ENCODE measurements around the gene CEACAM7. TPM values are rescaled to one million over a fixed set of nuclear protein-coding genes. Genes with fewer than 3 reads are reported as not detected.

The CEACAM7 gene
- total RNA-seq, 5 donors from 2014 or later (not counting 1 experiment from before 2014, with no cell fraction given) = not detected

- H3K4me3 ChIP-seq (ENCODE audit: control insufficient read depth in 1 of 2, extremely low read depth in 1 of 2, low read length in 1 of 2) = no peak overlapping the region
- ATAC-seq (replicated peaks in 1 of 4) (no peak), DNase-seq (peak in 1 of 35 experiments; percentile 2)
- POLR2A ChIA-PET = no interaction called here
- Mint-ChIP-seq H3K4me1 (peaks cover 5 to 9% (median 6%) of the 10 kb centered on the region in 3 donors), H3K36me3 (no peaks in the 10 kb centered on the region), H3K27me3 (peaks cover 30 to 39% of the 10 kb centered on the region in 2 donors), H3K4me3 (no peak overlapping the region), H3K9me3 (no peaks in the 10 kb centered on the region), H3K27ac (no peak overlapping the region)
- peaks cover 0 to 7% of the 10 kb centered on the region in 2 experiments for H3K4me1 ChIP-seq (ENCODE audit: control insufficient read depth in 1 of 2, extremely low read depth in 1 of 2, insufficient read depth in 2 of 2, low read length in 2 of 2)
- CTCF ChIA-PET = interaction anchor here in 1 of 2 donors (0.6 kb wide), 2 partner anchors 22 to 27 kb away, joined by 3 read pairs; no protein-coding TSS in a partner anchor
- no peaks in the 10 kb centered on the region for H3K36me3 ChIP-seq (ENCODE audit: control insufficient read depth in 2 of 2, extremely low read depth in 1 of 2, insufficient read depth in 1 of 2, low read length in 1 of 2)
- no peak overlapping the region for H3K27ac ChIP-seq (ENCODE audit: low read length)
- no CpG with 5 or more reads among the region's 3 CpGs for WGBS (ENCODE audit: insufficient coverage)
- H3K9me3 ChIP-seq = no peaks in the 10 kb centered on the region
- peaks cover 0 to 63% of the 10 kb centered on the region in 2 experiments for H3K27me3 ChIP-seq (replicated peaks in 1 of 2; ENCODE audit: control insufficient read depth in 2 of 2, extremely low read depth in 1 of 2, insufficient read depth in 2 of 2, low read length in 1 of 2)
Observed at GRCh38 chr19:41702171-41702651, 14.1 kb upstream of the CEACAM7 start.

DNA sequence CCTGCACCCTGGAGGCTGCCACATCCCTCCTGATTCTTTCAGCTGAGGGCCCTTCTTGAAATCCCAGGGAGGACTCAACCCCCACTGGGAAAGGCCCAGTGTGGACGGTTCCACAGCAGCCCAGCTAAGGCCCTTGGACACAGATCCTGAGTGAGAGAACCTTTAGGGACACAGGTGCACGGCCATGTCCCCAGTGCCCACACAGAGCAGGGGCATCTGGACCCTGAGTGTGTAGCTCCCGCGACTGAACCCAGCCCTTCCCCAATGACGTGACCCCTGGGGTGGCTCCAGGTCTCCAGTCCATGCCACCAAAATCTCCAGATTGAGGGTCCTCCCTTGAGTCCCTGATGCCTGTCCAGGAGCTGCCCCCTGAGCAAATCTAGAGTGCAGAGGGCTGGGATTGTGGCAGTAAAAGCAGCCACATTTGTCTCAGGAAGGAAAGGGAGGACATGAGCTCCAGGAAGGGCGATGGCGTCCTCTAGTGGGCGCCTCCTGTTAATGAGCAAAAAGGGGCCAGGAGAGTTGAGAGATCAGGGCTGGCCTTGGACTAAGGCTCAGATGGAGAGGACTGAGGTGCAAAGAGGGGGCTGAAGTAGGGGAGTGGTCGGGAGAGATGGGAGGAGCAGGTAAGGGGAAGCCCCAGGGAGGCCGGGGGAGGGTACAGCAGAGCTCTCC is 13.5 kb upstream of the CEACAM7 start:
- Mint-ChIP-seq H3K36me3 (no peaks in the 10 kb centered on the region), H3K4me1 (peaks cover 0 to 4% (median 0%) of the 10 kb centered on the region in 3 donors), H3K27me3 (peaks cover 30 to 37% of the 10 kb centered on the region in 2 donors), H3K4me3 (no peak overlapping the region), H3K27ac (no peak overlapping the region), H3K9me3 (no peaks in the 10 kb centered on the region)
- ChIA-PET POLR2A (no interaction called here), CTCF (interaction anchor here in 1 of 2 donors (0.6 kb wide), 1 partner anchor 23 kb away, joined by 3 read pairs; no protein-coding TSS in a partner anchor)
- Histone ChIP-seq H3K4me1 (ENCODE audit: control insufficient read depth in 1 of 2, extremely low read depth in 1 of 2, insufficient read depth in 2 of 2, low read length in 2 of 2) (peaks cover 0 to under 1% of the 10 kb centered on the region in 2 experiments), H3K36me3 (ENCODE audit: control insufficient read depth in 2 of 2, extremely low read depth in 1 of 2, insufficient read depth in 1 of 2, low read length in 1 of 2) (no peaks in the 10 kb centered on the region), H3K9me3 (no peaks in the 10 kb centered on the region), H3K27me3 (replicated peaks in 1 of 2; ENCODE audit: control insufficient read depth in 2 of 2, extremely low read depth in 1 of 2, insufficient read depth in 2 of 2, low read length in 1 of 2) (peaks cover 0 to 63% of the 10 kb centered on the region in 2 experiments), H3K4me3 (ENCODE audit: control insufficient read depth in 1 of 2, extremely low read depth in 1 of 2, low read length in 1 of 2) (no peak overlapping the region), H3K27ac (ENCODE audit: low read length) (no peak overlapping the region)
- ATAC-seq (replicated peaks in 1 of 4) (no peak), DNase-seq (peak in 3 of 35 experiments; percentile 5 to 22 (median 16))
- WGBS (ENCODE audit: insufficient coverage) = 54% methylated on average over 9 of the region's 10 CpGs

GRCh38 chr19:41700381-41701195 is 12.5 kb upstream of the CEACAM7 start:
- H3K27me3 ChIP-seq (replicated peaks in 1 of 2; ENCODE audit: control insufficient read depth in 2 of 2, extremely low read depth in 1 of 2, insufficient read depth in 2 of 2, low read length in 1 of 2) = peaks cover 0 to 66% of the 10 kb centered on the region in 2 experiments
- no peak overlapping the region for H3K27ac ChIP-seq (ENCODE audit: low read length)
- no peak for DNase-seq
- H3K9me3 ChIP-seq = no peaks in the 10 kb centered on the region
- Mint-ChIP-seq H3K27me3 (peaks cover 30 to 37% of the 10 kb centered on the region in 2 donors), H3K4me3 (no peak overlapping the region), H3K4me1 (no peaks in the 10 kb centered on the region), H3K9me3 (no peaks in the 10 kb centered on the region), H3K36me3 (no peaks in the 10 kb centered on the region), H3K27ac (no peak overlapping the region)
- no peak overlapping the region for H3K4me3 ChIP-seq (ENCODE audit: control insufficient read depth in 1 of 2, extremely low read depth in 1 of 2, low read length in 1 of 2)
- H3K4me1 ChIP-seq (ENCODE audit: control insufficient read depth in 1 of 2, extremely low read depth in 1 of 2, insufficient read depth in 2 of 2, low read length in 2 of 2) = no peaks in the 10 kb centered on the region
- H3K36me3 ChIP-seq (ENCODE audit: control insufficient read depth in 2 of 2, extremely low read depth in 1 of 2, insufficient read depth in 1 of 2, low read length in 1 of 2) = no peaks in the 10 kb centered on the region
- POLR2A ChIA-PET = no interaction called here
- CTCF ChIA-PET = interaction anchor here in 1 of 2 donors (0.7 kb wide), 1 partner anchor 26 kb away, joined by 4 read pairs; no protein-coding TSS in a partner anchor
- no peak for ATAC-seq (replicated peaks in 1 of 4)
- 80% methylated on average over 10 of the region's 13 CpGs for WGBS (ENCODE audit: insufficient coverage)

DNA sequence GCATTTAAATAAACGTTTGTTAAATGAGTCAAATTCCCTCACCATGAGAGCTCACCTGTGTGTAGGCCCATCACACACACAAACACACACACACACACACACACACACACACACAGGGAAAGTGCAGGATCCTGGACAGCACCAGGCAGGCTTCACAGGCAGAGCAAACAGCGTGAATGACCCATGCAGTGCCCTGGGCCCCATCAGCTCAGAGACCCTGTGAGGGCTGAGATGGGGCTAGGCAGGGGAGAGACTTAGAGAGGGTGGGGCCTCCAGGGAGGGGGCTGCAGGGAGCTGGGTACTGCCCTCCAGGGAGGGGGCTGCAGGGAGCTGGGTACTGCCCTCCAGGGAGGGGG is 11.9 kb upstream of the CEACAM7 start:
- Mint-ChIP-seq H3K27ac (no peak overlapping the region), H3K9me3 (no peaks in the 10 kb centered on the region), H3K4me1 (no peaks in the 10 kb centered on the region), H3K4me3 (no peak overlapping the region), H3K36me3 (no peaks in the 10 kb centered on the region), H3K27me3 (peaks cover 30 to 37% of the 10 kb centered on the region in 2 donors)
- H3K4me1 ChIP-seq (ENCODE audit: control insufficient read depth in 1 of 2, extremely low read depth in 1 of 2, insufficient read depth in 2 of 2, low read length in 2 of 2) = no peaks in the 10 kb centered on the region
- H3K27ac ChIP-seq (ENCODE audit: low read length) = no peak overlapping the region
- no peak overlapping the region for H3K4me3 ChIP-seq (ENCODE audit: control insufficient read depth in 1 of 2, extremely low read depth in 1 of 2, low read length in 1 of 2)
- 33% methylated on average over 1 of the region's 2 CpGs for WGBS (ENCODE audit: insufficient coverage)
- no peaks in the 10 kb centered on the region for H3K36me3 ChIP-seq (ENCODE audit: control insufficient read depth in 2 of 2, extremely low read depth in 1 of 2, insufficient read depth in 1 of 2, low read length in 1 of 2)
- no peak for ATAC-seq (replicated peaks in 1 of 4)
- CTCF ChIA-PET = interaction anchor here in 1 of 2 donors (0.7 kb wide), 1 partner anchor 27 kb away, joined by 4 read pairs; no protein-coding TSS in a partner anchor
- peaks cover 0 to 66% of the 10 kb centered on the region in 2 experiments for H3K27me3 ChIP-seq (replicated peaks in 1 of 2; ENCODE audit: control insufficient read depth in 2 of 2, extremely low read depth in 1 of 2, insufficient read depth in 2 of 2, low read length in 1 of 2)
- peak in 1 of 35 experiments; percentile 22 for DNase-seq
- no peaks in the 10 kb centered on the region for H3K9me3 ChIP-seq
- POLR2A ChIA-PET = no interaction called here

- H3K9me3 Mint-ChIP-seq = no peaks in the 10 kb centered on the region
- Histone ChIP-seq H3K4me1 (ENCODE audit: control insufficient read depth in 1 of 2, extremely low read depth in 1 of 2, insufficient read depth in 2 of 2, low read length in 2 of 2) (no peaks in the 10 kb centered on the region), H3K27ac (ENCODE audit: low read length) (no peak overlapping the region), H3K27me3 (replicated peaks in 1 of 2; ENCODE audit: control insufficient read depth in 2 of 2, extremely low read depth in 1 of 2, insufficient read depth in 2 of 2, low read length in 1 of 2) (peaks cover 0 to 69% of the 10 kb centered on the region in 2 experiments), H3K36me3 (ENCODE audit: control insufficient read depth in 2 of 2, extremely low read depth in 1 of 2, insufficient read depth in 1 of 2, low read length in 1 of 2) (no peaks in the 10 kb centered on the region), H3K9me3 (no peaks in the 10 kb centered on the region), H3K4me3 (ENCODE audit: control insufficient read depth in 1 of 2, extremely low read depth in 1 of 2, low read length in 1 of 2) (no peak overlapping the region)
- no peaks in the 10 kb centered on the region for H3K4me1 Mint-ChIP-seq
- H3K27ac Mint-ChIP-seq = no peak overlapping the region
- H3K27me3 Mint-ChIP-seq = peaks cover 29 to 32% of the 10 kb centered on the region in 2 donors
- ChIA-PET POLR2A (no interaction called here), CTCF (interaction anchor here in 1 of 2 donors (0.6 to 0.9 kb wide), 4 partner anchors 7 to 173 kb away, joined by 3 to 7 read pairs (median 6); no protein-coding TSS in a partner anchor)
- no peaks in the 10 kb centered on the region for H3K36me3 Mint-ChIP-seq
- DNase-seq = peak in 2 of 35 experiments; percentile 7 to 21
- WGBS (ENCODE audit: insufficient coverage) = 78% methylated on average over 17 of the region's 17 CpGs
- H3K4me3 Mint-ChIP-seq = no peak overlapping the region
- no peak for ATAC-seq (replicated peaks in 1 of 4)
Observed at GRCh38 chr19:41699231-41699967, 11.3 kb upstream of the CEACAM7 start.

Measured in T-cell (primary cell).